HG03520 (cell line): Measurements from ENCODE around the gene PAN2.

Source experiments
- ATAC-seq: cut with Tn5 transposase; IDR thresholded peaks from one replicate; pipeline ENCODE4 v1.9.1; 2021; ENCODE audit warnings: mild to moderate bottlenecking, moderate library complexity; ENCODE audit not compliant: unreplicated experiment

PAN2 gene, protein sequence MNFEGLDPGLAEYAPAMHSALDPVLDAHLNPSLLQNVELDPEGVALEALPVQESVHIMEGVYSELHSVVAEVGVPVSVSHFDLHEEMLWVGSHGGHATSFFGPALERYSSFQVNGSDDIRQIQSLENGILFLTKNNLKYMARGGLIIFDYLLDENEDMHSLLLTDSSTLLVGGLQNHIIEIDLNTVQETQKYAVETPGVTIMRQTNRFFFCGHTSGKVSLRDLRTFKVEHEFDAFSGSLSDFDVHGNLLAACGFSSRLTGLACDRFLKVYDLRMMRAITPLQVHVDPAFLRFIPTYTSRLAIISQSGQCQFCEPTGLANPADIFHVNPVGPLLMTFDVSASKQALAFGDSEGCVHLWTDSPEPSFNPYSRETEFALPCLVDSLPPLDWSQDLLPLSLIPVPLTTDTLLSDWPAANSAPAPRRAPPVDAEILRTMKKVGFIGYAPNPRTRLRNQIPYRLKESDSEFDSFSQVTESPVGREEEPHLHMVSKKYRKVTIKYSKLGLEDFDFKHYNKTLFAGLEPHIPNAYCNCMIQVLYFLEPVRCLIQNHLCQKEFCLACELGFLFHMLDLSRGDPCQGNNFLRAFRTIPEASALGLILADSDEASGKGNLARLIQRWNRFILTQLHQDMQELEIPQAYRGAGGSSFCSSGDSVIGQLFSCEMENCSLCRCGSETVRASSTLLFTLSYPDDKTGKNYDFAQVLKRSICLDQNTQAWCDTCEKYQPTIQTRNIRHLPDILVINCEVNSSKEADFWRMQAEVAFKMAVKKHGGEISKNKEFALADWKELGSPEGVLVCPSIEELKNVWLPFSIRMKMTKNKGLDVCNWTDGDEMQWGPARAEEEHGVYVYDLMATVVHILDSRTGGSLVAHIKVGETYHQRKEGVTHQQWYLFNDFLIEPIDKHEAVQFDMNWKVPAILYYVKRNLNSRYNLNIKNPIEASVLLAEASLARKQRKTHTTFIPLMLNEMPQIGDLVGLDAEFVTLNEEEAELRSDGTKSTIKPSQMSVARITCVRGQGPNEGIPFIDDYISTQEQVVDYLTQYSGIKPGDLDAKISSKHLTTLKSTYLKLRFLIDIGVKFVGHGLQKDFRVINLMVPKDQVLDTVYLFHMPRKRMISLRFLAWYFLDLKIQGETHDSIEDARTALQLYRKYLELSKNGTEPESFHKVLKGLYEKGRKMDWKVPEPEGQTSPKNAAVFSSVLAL

DNA sequence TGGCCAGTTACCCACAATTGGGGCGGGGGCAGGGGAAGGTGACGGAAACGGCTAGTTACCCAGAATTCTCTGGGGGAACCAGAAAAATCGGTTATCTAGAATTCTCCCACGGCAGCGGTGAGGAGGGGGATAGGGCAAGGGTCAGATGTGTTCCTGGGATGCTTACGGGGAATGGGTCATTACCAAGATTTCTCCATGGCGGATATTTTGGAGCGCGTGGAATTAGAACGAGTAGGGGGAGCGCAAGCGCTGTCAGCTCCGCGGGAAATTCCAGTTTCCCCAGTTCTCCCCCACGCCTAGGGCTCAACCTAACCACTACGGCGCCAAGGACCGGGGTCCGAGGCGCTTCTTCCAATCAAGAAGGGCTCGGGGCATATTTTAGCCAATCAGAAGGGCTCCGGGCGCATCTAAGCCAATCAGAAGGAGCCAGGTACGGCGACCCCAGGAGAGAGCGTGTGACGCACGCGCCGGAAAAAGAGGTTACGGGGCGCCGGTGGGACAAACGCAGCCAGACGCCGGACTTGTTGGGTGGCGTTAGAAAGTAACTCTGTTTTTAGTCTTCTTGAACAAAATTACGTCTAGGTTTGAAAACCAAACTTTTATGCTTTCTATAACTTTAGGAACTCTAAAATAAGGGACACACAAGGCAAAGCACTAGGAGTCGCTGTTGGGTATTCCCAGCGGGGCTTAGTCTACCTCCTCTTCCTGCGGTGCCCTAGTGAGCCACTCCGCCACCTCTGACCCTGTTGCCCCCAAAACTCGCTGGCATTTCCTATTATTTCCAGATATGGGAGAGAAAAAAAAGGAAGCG is at the start of gene PAN2:
Gene PAN2, minus strand, starts transcription at position 322 of the 811 bp plus-strand sequence. CDS start 906 bp downstream, outside the sequence.
- peak; percentile 87 for ATAC-seq

DNA sequence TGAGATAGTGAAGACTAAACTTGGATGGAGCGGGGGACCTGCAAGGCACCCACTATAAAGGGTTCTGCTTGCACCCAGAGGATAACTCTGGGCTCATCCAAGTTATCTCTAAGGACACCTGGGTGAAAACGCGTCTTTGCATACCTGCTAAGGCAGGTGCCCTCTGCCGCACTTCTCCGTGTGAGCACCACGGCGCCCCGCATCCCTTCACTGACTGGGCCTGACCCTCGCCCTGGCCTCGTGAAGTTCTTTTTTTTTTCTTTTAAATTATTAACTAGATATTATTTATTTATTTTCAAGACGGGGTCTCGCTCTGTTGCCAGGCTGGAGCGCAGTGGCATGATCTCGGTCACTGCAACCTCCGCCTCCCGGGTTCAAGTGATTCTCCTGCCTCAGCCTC is 48.8 kb upstream of the PAN2 start:
- no peak for ATAC-seq

DNA sequence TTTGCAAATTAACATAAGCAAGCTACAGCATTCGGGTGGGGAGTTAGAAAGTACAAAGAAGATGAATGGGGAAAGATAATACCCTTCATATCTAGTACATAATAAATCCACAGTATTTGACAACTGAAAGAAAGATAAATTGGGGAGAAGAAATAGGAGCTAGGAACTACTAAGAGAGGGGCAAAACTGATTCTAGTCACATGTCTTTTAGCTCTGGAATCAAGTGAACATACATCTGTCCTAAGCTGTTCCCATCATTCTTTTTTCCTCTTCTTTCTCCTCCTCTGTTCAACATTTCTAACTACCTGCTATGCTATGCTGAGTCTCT is 44.2 kb upstream of the PAN2 start:
- no peak for ATAC-seq

DNA sequence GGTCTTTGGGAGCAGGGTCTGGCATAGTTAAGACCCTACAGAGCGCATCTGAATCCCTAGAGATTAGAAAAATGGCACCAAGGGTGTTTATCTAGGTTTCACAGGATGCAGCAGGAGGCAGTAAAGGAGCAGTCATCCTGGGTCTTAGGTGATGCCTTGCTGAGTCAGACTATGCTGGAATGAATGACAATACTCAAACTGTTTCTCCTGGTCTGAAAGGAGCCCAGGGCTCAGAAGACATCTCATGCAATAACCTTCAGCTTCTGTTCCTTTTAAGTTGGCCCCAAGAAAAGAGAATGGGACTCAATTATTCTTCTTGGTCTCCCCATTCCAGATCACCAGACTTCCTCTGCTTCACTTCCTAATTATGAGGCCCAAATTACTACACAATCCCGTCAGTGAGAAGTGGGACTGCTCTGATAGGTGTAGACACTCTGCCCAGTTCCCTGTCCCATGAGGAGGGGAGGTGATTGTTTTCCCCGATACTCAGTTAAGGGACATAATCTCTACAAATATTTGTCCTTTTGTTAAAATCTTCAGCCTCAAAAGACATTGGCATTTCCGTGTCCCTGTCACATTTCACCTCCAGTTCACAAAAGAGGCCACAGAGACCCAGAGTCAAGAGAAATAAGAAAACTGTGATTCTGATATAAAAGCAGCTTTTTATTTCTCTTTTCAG is 43.6 kb upstream of the PAN2 start:
- ATAC-seq, result no peak

DNA sequence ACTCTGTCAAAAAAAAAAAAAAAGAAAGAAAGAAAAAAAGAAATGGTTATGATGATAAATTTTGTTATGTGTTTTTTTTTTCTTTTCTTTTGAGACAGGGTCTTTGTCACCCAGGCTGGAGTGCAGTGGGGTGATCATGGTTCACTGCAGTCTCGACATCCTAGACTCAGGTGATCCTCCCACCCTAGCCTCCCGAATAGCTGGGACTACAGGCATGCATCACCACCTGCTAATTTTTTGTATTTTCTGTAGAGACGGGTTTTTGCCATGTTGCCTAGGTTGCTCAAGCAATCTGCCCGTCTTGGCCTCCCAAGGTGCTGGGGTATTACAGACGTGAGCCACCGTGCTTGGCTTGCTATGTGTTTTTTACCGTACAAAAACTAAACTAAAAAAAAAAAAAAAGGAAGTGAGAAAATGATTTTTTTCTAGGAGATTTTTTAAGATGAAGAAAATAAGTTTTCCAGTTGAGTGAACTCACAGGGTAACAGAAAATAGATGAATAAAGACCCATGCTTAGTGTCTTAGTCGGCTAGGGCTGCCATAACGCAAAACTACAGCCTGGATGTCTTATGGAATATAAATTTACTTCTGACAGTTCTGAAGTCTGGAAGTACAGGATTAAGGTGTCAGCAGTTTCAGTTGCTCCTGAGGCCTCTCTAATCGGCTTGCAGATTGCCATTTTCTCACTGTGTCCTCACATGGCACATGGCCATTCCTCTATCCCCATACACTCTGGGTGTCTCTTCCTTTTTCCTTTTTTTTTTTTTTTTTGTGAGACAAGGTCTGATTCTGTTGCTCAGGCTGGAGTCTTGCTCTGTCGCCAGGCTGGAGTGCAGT is 42.0 kb upstream of the PAN2 start:
- peak; percentile 46 for ATAC-seq

DNA sequence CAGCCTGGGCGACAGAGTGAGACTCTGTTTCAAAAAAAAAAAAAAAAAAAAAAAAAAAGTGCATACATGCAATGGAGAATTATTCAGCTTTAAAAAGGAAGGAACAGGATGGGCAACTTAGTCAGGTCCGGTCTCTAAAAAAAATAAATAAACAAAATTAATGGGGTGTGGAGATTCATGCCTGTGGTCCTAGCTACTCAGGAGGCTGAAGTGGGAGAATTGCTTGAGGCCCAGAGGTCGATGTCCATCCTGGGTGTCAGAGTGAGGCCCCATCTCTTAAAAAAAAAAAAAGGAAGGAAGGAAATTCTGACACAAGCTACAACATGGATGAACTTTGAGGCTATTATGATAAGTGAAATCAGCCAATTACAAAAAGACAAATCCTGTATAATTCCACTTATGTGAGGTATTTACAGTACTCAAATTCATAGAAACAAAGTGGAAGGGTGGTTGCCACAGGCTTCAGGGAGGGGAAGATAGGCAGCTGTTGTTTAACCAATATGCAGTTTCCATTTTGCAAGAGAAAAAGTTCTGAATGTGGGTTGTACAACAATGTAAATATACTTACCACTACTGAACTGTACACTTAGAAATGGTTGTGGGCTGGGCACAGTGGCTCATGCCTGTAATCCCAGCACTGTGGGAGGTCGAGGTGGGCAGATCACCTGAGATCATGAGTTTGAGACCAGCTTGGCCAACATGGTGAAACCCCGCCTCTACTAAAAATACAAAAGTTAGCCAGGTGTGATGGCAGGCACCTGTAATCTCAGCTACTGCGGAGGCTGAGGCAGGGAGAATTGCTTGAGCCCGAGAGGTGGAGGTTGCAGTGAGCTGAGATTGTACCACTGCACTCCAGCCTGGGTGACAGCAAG is 41.2 kb upstream of the PAN2 start:
- ATAC-seq, result no peak

DNA sequence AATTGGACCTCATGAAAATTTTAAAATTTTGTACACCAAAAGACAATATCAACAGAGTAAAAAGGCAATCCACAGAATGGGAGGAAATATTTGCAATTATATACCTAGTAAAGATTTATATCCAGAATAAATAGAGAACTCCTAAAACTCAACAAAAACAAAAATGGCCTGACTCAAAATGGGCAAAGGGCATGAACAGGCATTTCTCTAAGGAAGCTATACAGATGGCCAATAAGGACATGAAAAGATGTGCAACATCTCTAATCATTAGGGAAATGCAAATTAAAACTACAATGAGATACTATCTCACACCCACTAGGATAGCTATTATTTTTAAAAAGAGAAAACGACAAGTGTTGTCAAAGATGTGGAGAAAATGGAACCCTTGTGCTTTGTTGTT is 39.7 kb upstream of the PAN2 start:
- no peak for ATAC-seq

DNA sequence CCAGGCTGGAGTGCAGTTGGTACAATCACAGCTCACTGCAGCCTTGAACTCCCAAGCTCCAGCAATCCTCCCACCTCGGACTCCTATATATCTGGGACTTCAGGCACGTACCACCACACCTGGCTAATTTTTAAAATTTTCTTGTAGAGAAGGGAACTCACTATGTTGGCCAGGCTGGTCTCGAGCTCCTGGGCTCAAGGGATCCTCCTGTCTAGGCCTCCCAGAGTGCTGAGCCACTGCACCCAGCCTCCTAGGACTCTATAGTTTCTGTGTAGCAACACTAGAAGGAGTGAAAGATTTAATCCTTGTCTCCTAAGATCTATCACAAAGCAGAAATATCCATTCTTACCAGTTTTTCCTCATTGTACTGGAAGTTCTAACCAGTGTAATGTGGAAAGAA is 33.1 kb upstream of the PAN2 start:
- ATAC-seq, result no peak

DNA sequence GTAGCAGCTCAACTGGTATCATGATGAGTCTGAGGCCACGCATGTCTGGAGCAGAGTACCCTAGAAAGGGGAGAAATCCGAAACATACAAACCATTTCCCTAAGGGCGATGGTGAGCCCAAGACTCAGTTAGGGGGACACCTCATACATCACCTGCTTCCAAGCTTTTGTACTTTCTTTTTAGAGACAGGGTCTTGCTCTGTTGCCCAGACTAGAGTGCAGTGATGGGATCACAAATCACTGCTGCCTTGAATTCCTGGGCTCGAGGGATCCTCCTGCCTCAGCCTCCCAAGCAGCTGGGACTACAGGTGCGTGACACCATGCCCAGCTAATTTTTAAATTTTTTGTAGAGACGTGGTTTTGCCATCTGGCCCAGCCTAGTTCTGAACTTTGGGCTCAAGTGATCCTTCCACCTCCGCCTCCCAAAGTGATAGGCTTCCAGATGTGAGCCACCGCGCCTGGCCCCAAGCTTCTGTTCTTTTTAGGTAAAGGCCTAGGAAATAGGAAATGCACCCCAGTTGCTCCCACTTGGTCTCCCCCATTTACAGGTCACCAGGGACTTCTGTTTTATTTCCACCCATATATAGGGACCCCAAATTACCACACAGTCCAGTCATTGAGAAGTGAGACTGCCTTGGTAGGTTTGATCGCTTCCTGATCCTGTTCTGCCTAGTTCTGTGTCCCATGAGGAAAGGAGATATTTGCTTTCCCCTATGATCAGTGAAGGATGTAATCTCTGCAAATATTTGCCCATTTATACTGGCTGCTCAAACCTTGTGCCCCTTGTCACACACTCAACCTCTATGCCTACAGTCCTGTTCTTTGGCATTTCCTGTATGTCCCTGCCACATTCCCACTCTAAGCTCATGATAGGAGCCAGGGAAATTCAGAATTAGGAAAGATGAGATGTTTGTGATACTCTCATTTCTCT is 28.6 kb upstream of the PAN2 start, which contains the start of gene APOF:
Gene APOF, minus strand, starts transcription at position 728 of the 930 bp plus-strand sequence. Its CDS starts 112 bp downstream, at position 616.
- ATAC-seq, result no peak

DNA sequence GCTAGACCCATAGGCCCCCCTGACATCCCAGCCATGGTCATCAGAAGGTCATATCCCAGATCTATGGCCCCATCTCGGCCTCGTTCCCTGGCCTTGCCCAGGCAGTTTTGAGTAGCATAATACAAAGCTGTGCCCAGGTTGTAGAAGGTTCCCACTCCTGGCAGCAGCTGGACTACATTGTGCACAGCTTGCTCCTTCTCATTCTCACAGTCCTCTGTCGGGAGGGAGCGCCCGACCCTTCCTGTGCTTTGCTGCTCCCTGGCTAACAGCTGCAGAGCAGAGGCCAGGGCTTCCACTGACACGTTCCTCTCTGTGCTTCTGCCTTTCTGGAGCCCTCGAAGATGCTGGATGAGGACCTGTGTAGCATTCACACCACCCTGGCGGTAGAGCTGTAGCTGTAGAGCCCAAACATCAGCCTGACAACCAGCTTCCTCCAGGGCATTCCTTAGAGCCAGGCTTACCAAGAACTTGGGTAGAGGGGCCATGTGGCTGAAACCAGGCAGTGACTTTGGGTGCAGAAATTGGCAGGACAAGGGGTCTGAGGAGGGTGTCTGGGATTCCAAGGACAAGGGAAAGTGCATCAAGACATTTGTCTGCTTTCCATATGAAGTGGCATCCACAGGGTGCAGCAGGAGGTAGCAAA is 27.8 kb upstream of the PAN2 start:
- no peak for ATAC-seq

DNA sequence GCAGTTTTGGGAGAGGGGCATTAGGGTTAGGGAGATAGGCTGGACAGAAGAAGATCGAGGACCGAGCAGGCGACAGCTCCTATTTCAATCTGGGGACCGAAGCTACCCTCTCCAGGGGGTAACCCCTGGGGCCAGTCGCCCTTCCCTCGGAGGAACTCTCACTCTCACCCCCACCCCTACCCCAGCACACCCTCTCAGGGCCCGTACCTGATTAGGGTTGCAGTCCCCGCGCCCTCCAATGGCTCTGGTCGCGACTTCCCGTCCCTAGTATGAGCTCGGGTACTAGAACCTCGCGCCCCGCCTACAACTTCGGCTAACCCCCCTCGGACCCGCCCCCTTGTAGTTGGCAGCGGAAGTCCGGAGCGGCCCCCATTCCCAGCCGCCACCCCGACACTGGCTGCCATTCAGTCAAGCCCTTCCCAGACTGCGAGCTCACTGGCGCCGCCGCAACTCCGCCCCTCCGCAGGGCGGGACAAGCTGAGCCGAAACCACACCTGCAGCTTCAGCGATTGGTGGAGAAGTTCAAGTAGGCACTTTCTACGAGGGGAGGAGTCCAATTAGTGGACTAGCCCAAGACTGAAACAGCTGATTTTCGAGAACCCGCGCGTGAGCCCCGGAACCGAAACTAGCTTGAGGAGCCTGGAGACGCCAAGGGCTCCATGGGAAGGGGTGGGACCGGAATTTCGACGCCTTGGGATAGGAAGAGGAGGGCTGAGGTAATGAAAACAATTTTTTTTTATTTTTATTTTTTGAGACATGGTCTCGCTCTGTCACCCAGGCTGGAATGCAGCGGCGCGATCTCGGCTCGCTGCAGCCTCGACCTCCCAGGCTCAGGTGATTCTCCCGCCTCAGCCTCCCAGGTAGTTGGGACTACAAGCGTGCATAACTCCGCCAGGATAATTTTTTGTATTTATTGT is 26.3 kb upstream of the PAN2 start, which contains the start of gene STAT2:
Gene STAT2, minus strand, starts transcription at position 257 of the 917 bp plus-strand sequence. CDS start 3,536 bp downstream, outside the sequence.
- ATAC-seq, result peak; percentile 93

DNA sequence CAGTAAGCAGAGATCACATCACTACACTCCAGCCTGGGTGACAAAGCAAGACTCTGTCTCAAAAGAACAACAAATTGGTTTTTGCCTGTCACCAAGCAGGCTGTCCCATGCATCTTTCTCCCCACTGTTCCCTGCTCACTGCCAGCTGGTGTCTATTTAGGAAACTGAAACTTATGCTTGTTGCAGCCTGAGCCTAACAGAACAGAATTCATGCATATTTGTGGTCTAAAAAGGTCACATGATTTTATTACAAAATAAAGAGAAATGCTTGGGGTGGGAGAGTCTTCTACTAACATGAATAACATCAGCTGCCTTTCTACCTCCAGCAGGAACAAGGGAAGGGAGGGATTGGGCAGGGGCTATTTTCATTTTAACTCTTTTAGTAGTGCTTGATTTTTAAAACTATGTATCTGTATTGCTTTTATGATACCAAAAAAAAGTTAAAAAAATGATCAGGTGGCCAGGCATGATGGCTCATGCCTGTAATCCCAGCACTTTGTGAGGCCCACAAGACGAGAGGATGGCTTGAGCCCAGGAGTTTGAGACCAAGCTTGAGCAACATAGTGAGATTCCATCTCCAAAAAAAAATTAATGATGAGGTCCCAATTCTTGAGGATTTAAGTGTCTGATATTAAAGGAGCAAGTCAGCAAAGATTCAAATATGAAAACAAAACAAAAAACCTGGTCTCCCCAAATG is 25.2 kb upstream of the PAN2 start:
- ATAC-seq, result no peak

DNA sequence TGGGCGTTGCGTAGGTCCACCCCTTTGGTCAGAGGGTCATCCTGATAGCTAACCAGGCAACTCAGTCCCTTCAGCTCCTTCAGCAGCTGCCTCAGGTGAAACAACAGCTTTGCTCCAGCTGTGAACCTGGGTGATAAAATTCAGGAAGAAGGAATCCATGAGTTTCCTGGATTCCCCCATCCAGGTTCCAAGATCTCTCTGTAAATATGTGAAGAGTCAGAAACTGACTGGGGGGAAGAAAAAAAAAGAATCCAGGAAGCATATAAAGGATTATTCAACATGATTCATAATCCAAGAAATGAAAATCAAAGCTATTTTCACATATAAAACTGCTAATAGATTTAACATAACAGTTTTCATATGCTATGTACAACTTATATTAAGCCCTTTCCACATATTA is 17.5 kb upstream of the PAN2 start:
- ATAC-seq, result no peak

DNA sequence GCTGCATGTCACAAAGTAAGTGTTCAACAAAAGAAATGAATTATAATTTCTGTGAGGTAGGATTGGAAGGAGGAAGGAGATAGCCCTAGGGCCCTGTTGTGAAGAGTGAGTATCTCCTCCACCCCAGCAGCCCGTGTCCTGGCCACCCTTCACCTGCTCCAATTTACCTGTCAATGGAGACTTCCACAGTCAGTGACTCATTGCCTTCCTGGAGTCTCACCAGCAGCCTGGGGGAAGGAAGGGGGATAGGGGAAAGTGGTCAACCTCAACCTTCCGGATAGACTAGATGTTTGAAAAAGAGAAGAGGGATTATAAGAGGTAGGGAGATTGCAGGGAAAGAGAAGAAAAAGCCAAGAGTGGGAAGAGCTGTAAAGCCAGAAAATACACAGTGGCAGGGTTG is 16.9 kb upstream of the PAN2 start:
- ATAC-seq, result no peak

DNA sequence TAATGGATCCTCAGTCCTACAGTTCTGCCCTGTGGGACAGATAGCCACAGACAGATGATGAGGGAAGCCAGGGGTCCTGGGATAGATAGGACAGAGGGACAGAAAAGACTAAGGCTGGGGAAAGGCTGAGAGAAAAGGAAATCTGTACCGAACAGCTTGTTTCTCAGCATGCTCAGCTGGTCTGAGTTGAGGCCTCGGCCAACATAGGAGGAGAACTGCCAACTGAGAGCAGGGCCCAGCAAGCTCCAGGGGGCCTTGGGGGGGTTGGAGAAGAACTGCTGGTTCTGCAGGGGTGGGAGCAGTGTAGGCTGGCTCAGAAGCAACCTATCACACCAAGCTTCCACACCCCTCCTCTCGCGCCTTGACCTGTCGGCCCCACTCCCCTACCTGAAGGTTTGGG is 15.0 kb upstream of the PAN2 start:
- ATAC-seq, result no peak
